ENCODE measurements around the gene MRPL55.
A peak's percentile ranks its signal among the peaks of the same experiment; 100 is the strongest.

The MRPL55 gene

GRCh38 chr1:228146417-228147150 is 37.5 kb upstream of the MRPL55 start:
- FAIRE-seq (no peak), DNase-seq (ENCODE audit: insufficient read length) (no peak)
- TF ChIP-seq POLR2AphosphoS5 (IDR thresholded peaks at IDR 0.05; ENCODE audit: low read depth, low read length) (no peak), POLR2A (IDR thresholded peaks at IDR 0.05; ENCODE audit: low read depth, low read length) (no peak), TAF1 (IDR thresholded peaks at IDR 0.05; ENCODE audit: borderline replicate concordance, low read depth, low read length) (no peak)

GRCh38 chr1:228145463-228146416 is 36.6 kb upstream of the MRPL55 start:
- FAIRE-seq: no peak
- DNase-seq (ENCODE audit: insufficient read length): no peak
- TF ChIP-seq POLR2AphosphoS5 (IDR thresholded peaks at IDR 0.05; ENCODE audit: low read depth, low read length) (no peak), TAF1 (IDR thresholded peaks at IDR 0.05; ENCODE audit: borderline replicate concordance, low read depth, low read length) (no peak), POLR2A (IDR thresholded peaks at IDR 0.05; ENCODE audit: low read depth, low read length) (no peak)

- TF ChIP-seq POLR2AphosphoS5 (IDR thresholded peaks at IDR 0.05; ENCODE audit: low read depth, low read length) (no peak), POLR2A (IDR thresholded peaks at IDR 0.05; ENCODE audit: low read depth, low read length) (no peak), TAF1 (IDR thresholded peaks at IDR 0.05; ENCODE audit: borderline replicate concordance, low read depth, low read length) (no peak)
- FAIRE-seq: no peak
- DNase-seq (ENCODE audit: insufficient read length): no peak
Measured at GRCh38 chr1:228144993-228145343, 35.9 kb upstream of the MRPL55 start.

- FAIRE-seq: no peak
- no peak for TF ChIP-seq TAF1 (IDR thresholded peaks at IDR 0.05; ENCODE audit: borderline replicate concordance, low read depth, low read length)
- TF ChIP-seq POLR2A (IDR thresholded peaks at IDR 0.05; ENCODE audit: low read depth, low read length): no peak
- no peak for TF ChIP-seq POLR2AphosphoS5 (IDR thresholded peaks at IDR 0.05; ENCODE audit: low read depth, low read length)
- DNase-seq (ENCODE audit: insufficient read length): no peak
Measured at GRCh38 chr1:228144193-228144992, 35.3 kb upstream of the MRPL55 start.

- FAIRE-seq: no peak
- no peak for DNase-seq (ENCODE audit: insufficient read length)
- TF ChIP-seq TAF1 (IDR thresholded peaks at IDR 0.05; ENCODE audit: borderline replicate concordance, low read depth, low read length): no peak
- TF ChIP-seq POLR2A (IDR thresholded peaks at IDR 0.05; ENCODE audit: low read depth, low read length): no peak
- no peak for TF ChIP-seq POLR2AphosphoS5 (IDR thresholded peaks at IDR 0.05; ENCODE audit: low read depth, low read length)
Measured at GRCh38 chr1:228143480-228144192, 34.5 kb upstream of the MRPL55 start.

- TF ChIP-seq POLR2A (IDR thresholded peaks at IDR 0.05; ENCODE audit: low read depth, low read length): no peak
- TF ChIP-seq TAF1 (IDR thresholded peaks at IDR 0.05; ENCODE audit: borderline replicate concordance, low read depth, low read length): no peak
- no peak for TF ChIP-seq POLR2AphosphoS5 (IDR thresholded peaks at IDR 0.05; ENCODE audit: low read depth, low read length)
- DNase-seq (ENCODE audit: insufficient read length) (no peak), FAIRE-seq (no peak)
Measured at GRCh38 chr1:228142701-228143136, 33.6 kb upstream of the MRPL55 start.

GRCh38 chr1:228142155-228142691 is 33.1 kb upstream of the MRPL55 start:
- no peak for TF ChIP-seq POLR2A (IDR thresholded peaks at IDR 0.05; ENCODE audit: low read depth, low read length)
- TF ChIP-seq POLR2AphosphoS5 (IDR thresholded peaks at IDR 0.05; ENCODE audit: low read depth, low read length): no peak
- no peak for TF ChIP-seq TAF1 (IDR thresholded peaks at IDR 0.05; ENCODE audit: borderline replicate concordance, low read depth, low read length)
- DNase-seq (ENCODE audit: insufficient read length) (no peak), FAIRE-seq (no peak)

GRCh38 chr1:228141226-228142044 is 32.3 kb upstream of the MRPL55 start:
- TF ChIP-seq POLR2A (IDR thresholded peaks at IDR 0.05; ENCODE audit: low read depth, low read length) (no peak), TAF1 (IDR thresholded peaks at IDR 0.05; ENCODE audit: borderline replicate concordance, low read depth, low read length) (no peak), POLR2AphosphoS5 (IDR thresholded peaks at IDR 0.05; ENCODE audit: low read depth, low read length) (no peak)
- DNase-seq (ENCODE audit: insufficient read length) (no peak), FAIRE-seq (no peak)

GRCh38 chr1:228140724-228141225 is 31.7 kb upstream of the MRPL55 start:
- FAIRE-seq (peak; percentile 50), DNase-seq (ENCODE audit: insufficient read length) (no peak)
- TF ChIP-seq POLR2AphosphoS5 (IDR thresholded peaks at IDR 0.05; ENCODE audit: low read depth, low read length): no peak
- no peak for TF ChIP-seq POLR2A (IDR thresholded peaks at IDR 0.05; ENCODE audit: low read depth, low read length)
- no peak for TF ChIP-seq TAF1 (IDR thresholded peaks at IDR 0.05; ENCODE audit: borderline replicate concordance, low read depth, low read length)
